ENCODE data around the gene SLC39A3.

The SLC39A3 gene, protein sequence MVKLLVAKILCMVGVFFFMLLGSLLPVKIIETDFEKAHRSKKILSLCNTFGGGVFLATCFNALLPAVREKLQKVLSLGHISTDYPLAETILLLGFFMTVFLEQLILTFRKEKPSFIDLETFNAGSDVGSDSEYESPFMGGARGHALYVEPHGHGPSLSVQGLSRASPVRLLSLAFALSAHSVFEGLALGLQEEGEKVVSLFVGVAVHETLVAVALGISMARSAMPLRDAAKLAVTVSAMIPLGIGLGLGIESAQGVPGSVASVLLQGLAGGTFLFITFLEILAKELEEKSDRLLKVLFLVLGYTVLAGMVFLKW

DNA sequence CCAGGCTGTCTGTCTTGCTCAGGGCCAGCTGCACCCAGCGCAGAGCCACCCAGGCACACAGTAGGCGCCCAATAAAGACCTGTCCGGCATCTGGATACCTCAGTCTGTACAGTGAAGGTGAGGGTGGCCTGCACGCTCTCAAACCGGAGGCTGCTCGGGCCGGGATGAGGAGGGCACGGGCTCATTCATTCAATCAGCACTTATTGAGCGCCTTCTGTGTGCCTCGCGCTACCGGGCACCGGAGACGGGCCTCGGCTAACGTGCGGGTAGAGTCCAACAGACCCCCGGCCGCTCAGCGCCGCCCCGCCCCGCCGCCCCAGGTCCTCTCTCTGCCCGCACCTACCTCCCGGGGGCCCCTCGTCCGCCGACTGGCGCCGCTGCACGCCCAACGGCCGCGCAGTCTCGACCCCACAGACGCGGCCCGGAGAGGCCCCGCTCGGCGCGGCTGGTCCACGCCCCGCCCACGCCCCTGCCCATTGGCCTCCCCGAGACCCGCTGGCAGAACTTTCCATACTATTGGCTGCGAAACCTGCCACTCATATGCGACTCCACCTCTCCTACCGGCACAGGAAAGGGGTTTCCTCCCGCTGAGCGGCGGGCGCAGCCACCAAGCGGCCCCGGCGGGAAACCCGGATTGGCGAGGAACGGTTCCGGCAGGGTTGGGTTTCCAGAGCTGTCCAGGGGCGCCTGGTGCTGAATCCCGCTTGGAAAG is at the start of gene SLC39A3:
Gene SLC39A3 (minus strand): TSS at position 416 of the 712 bp plus-strand sequence. CDS start 2,760 bp downstream, outside the sequence.
- peak; percentile 97 to 99 for DNase-seq (ENCODE audit: low read depth in 2 of 2)

DNA sequence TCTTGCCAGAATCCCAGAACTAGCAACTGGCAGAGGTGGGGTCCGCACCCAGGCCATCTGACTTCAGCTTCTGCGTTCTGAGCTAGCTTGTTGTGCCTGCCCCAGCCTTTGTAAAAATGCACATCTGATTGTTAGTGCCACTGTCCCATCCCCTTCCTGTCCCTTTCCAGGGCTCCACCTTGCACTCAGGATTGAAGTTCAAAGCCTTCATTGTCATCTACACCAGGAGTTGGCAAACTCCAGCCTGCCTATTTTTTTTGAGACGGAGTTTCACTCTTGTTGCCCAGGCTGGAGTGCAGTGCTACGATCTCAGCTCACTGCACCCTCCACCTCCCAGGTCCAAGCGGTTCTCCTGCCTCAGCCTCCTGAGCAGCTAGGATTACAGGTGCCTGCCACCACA is 48.4 kb upstream of the SLC39A3 start:
- no peak for DNase-seq (ENCODE audit: low read depth in 2 of 2)

DNA sequence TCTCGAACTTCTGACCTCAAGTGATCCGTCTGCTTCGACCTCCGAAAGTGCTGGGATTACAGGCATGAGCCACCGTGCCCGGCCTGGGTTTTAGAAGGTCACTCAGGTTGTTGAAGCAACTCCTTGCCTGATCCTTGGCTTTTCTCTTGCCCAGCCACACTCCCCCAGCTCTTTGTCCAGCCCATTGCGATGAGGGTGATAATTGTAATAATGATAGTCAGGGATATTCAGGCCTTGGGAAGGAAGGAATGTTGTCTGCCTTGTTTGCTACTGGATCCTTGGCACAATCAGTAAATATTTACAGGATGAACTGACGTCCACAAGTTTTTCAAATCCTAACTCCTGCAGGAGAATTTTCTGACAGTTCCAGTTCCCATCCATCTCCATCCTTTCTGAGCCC is 47.3 kb upstream of the SLC39A3 start:
- DNase-seq (ENCODE audit: low read depth in 2 of 2): no peak

GRCh38 chr19:2785244-2785997 is 45.6 kb upstream of the SLC39A3 start, which contains the start of gene THOP1:
THOP1 (plus strand) TSS chr19:2785503; CDS start chr19:2785663, 160 bp downstream.
- DNase-seq (ENCODE audit: low read depth in 2 of 2): peak; percentile 99

DNA sequence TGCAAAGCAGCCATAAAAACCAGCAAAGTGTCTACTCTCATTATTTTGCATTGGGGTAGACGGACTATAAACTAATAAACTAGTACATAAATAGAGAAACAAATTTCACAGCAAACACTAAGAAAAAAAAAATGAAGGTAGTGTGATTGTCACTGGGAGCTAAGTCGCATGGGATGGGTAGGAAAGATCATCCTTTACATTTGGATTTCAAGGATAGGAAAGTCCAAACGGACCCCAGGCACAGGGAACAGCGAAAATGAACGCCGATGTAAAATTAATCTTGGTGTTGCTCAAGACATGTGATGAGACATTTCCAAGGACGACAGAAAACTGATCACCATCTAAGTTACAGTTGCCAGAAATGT is 43.9 kb upstream of the SLC39A3 start:
- DNase-seq (ENCODE audit: low read depth in 2 of 2): no peak

- peak; percentile 95 for DNase-seq (ENCODE audit: low read depth in 2 of 2)
Observed at GRCh38 chr19:2782936-2783780, 43.3 kb upstream of the SLC39A3 start, which contains the start of gene SGTA. SGTA (minus strand) TSS chr19:2783273; CDS start chr19:2769068, 14,205 bp downstream.

- DNase-seq (ENCODE audit: low read depth in 2 of 2): no peak
Observed at GRCh38 chr19:2782329-2782935, 42.6 kb upstream of the SLC39A3 start.

- DNase-seq (ENCODE audit: low read depth in 2 of 2): no peak
Observed at GRCh38 chr19:2780284-2780683, 40.5 kb upstream of the SLC39A3 start.

DNA sequence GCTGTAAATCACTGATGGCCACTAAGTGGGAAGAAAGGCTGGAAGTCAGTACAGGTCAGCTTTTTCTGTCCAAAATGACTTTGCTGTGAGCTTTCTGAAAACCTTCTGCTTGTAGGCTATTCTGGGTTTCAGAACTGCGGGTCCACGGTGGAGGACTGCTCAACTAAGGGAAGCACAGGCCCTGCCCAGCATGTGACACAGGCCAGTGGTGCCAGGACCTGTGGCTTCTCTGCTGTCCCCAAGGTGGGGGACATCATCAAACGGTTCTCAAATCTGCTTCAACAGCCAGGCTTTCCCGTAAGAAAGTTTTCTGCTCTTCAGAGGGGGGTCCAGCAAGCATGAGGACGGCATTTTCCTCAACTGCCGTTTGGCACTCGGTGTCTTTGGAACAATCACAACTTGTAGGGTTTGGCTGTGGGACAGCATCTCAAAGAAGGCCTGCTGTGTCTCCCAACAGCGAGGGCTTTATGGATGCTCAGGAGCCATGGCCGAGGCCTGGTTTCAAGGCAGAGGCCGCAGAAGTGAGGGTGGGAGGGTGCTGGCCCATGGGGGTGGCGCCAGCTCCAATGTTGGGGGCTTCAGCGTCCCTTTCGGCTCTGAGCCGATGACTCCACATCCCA is 39.4 kb upstream of the SLC39A3 start:
- DNase-seq (ENCODE audit: low read depth in 2 of 2): no peak

GRCh38 chr19:2777952-2778683 is 38.3 kb upstream of the SLC39A3 start:
- DNase-seq (ENCODE audit: low read depth in 2 of 2): no peak

DNA sequence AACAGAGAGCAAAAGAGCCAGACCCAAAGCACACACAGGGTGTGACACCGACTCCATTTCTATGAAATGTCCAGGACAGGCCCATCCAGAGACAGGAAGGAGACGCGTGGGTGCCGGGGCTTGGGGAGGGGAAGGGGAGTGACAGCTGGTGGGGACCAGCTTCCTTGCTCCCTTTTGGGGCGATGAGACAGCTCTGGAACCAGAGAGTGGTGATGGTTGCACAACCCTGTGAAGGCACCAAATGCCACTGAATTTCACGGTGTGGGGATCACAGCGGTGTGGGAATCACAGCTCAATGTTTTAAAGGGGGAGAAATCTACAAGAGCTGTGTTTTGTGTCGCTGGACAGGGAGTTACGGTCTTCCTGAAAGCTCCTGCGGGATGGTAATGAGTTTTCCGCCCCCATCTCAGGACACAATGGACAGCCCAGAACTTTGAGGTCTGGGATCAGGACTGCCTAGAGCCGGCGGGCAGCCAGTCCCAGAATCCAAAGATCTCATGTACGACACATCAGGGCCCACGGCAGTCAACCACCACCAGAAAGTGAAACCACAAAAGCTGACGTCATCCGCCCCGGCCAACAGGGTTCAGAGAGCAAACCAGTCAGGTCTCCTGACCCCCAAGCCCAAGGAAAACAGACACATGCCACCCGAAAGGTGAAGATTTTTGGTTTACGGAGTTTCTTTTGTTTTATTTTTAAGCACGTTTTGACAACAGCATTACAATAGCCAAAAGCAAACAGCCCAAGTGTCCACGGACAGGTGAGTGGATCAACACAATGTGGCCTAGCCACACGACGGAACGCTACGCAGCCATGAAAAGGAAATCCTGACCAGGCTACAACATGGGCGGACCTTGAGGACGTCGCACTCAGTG is 36.0 kb upstream of the SLC39A3 start:
- DNase-seq (ENCODE audit: low read depth in 2 of 2): peak; percentile 61 to 64

DNA sequence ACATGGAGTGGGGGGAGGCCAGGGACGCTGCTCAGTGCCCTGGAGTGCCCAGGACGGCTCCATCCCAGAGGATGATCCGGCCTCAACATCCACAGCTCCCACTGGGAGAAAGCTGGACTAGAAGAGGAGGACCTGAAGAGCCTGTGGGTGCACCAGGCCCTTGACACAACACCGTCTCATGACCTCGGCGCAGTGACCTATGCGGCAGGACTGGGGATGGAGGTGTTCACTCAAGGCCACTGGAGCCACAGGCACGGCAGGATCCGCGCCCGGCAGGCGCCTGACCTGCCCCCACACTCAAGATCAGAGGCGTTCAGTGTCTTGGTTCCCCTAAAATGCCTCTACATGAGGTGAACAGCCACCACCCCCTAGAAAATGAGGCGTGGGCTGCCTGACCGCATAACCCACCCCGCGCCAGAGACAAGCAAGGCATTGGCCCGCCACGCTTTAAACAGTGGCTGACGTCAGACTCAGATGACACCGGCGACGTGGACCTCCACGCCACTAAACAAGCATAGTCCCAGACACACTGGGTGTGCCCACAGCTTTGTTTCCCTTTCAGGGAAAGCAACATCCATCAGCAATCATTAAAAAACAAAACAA is 35.2 kb upstream of the SLC39A3 start:
- no peak for DNase-seq (ENCODE audit: low read depth in 2 of 2)

GRCh38 chr19:2774083-2774679 is 34.4 kb upstream of the SLC39A3 start:
- DNase-seq (ENCODE audit: low read depth in 2 of 2): no peak

DNA sequence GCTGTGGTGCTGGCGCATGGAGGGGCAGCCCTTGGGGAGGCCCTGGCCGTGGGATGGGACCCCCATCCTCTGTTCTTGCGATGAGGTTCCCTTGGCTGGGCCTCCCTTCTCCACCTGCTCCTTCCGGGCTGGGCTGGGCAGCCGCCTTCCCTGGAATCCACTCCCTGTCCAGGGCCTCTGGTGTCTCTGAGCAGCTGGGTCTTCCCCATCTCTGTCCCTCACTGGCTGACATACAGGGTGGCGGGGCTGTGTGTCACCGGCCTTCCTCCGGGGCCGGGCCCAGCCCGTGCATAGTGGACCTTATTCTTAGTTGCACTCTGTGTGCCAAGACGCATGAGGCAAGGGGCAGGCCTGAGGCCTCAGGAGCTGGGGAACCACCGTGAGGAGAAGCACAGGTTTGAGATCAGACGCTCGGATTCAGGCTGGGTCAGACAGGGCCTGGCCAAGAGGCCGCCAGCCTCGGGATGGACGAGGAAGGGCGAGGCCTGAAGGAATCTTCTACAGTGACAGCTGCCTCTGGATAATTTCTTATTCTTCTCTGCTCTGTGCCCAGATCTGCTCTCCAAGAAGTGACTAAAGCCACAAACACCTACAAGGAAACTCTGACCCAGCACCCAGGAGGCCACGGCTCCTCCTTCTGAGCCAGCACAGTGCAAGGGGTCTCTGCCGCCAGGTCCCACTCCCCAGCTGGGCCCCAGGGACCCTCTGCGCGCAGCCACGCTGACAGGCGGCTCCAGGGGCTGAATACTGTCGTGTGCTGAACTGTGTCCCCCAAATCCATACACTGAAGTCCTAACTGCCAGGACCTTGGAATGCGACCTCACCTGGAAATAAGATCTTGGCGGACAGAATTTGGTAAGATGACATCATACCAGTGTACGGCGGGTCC is 32.2 kb upstream of the SLC39A3 start:
- DNase-seq (ENCODE audit: low read depth in 2 of 2): no peak

- no peak for DNase-seq (ENCODE audit: low read depth in 2 of 2)
Observed at GRCh38 chr19:2770055-2771013, 30.5 kb upstream of the SLC39A3 start.

DNA sequence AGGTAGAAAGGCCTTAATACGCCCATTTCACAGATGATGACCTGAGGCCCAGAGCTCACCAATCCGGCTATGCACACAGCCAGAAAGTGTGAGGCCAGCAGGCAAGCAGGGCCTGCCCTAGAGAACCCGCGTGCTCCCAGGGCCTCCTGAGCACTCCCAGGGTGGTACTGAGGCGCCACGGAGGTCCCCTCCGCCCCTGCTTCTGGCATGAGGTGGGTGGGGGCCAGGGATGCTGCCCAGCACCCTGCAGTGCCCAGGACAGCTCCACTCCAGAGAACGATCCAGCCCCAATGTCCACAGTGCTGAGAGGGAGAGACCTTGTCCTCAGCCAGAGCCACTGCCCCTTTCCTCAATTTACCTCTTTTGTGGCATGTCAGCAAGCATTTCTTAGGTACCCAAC is 29.4 kb upstream of the SLC39A3 start:
- DNase-seq (ENCODE audit: low read depth in 2 of 2): no peak
